Large intestine (tissue), 3 donors: ENCODE data around the gene RAX. TPM values are rescaled to one million over a fixed set of nuclear protein-coding genes. Genes with fewer than 3 reads are reported as not detected.
A peak's percentile ranks its signal among the peaks of the same experiment; 100 is the strongest.

Experiments
- DNase-seq, 2 donors: peaks; one replicate each; pipeline versions ENCODE4 v3.0.0 to v3.0.0-alpha.2; 2013
- H3K27ac ChIP-seq: one replicate; pipeline ENCODE4 v1.5.1; 2013; ENCODE audit warnings: low read length
- H3K27me3 ChIP-seq: 2 replicates; pipeline ENCODE4 v1.6.1; 2013; ENCODE audit warnings: low read length; ENCODE audit not compliant: control insufficient read depth, insufficient read depth
- H3K36me3 ChIP-seq: 2 replicates; pipeline ENCODE4 v1.6.1; 2013; ENCODE audit warnings: low read length; ENCODE audit not compliant: control insufficient read depth, insufficient read depth
- H3K4me1 ChIP-seq: one replicate; pipeline ENCODE4 v1.6.1; 2013; ENCODE audit warnings: low read length; ENCODE audit not compliant: control insufficient read depth, insufficient read depth
- H3K4me3 ChIP-seq: one replicate; pipeline ENCODE4 v1.5.1; 2013; ENCODE audit warnings: low read length
- H3K9me3 ChIP-seq: one replicate; pipeline ENCODE4 v1.6.1; 2013; ENCODE audit warnings: mild to moderate bottlenecking, low read depth, low read length, moderate library complexity; ENCODE audit not compliant: control insufficient read depth
- WGBS: methylation state at CpG from one replicate; pipeline ENCODE4 v1.1.5; 2013; ENCODE audit warnings: low lambda C conversion rate; ENCODE audit not compliant: insufficient coverage; 5-methylcytosine and 5-hydroxymethylcytosine counted together
- polyA plus RNA-seq: library from polyadenylated mRNA; unstranded; fragments of 120-200 nt; gene quantifications from one replicate; pipeline ENCODE4 v1.2.1, GENCODE V29; 2013

The RAX gene
- polyA plus RNA-seq, 1 donor, result not detected

GRCh38 chr18:59273759-59274532 is 692 bp upstream of the RAX start:
- Histone ChIP-seq H3K27me3 (peaks cover 92% of the 10 kb centered on the region), H3K9me3 (peaks cover 10% of the 10 kb centered on the region), H3K27ac (no peak overlapping the region), H3K4me1 (peaks cover 6% of the 10 kb centered on the region), H3K4me3 (no peak overlapping the region), H3K36me3 (no peaks in the 10 kb centered on the region)
- WGBS, result no CpG with 5 or more reads among the region's 48 CpGs
- no peak for DNase-seq

- Histone ChIP-seq H3K4me3 (no peak overlapping the region), H3K9me3 (peaks cover 20% of the 10 kb centered on the region), H3K27ac (no peak overlapping the region), H3K4me1 (peaks cover 13% of the 10 kb centered on the region), H3K36me3 (no peaks in the 10 kb centered on the region), H3K27me3 (peaks cover 96% of the 10 kb centered on the region)
- no CpG with 5 or more reads among the region's 52 CpGs for WGBS
- DNase-seq, result no peak
Observed at GRCh38 chr18:59272221-59272888, 899 bp downstream of the RAX start.

DNA sequence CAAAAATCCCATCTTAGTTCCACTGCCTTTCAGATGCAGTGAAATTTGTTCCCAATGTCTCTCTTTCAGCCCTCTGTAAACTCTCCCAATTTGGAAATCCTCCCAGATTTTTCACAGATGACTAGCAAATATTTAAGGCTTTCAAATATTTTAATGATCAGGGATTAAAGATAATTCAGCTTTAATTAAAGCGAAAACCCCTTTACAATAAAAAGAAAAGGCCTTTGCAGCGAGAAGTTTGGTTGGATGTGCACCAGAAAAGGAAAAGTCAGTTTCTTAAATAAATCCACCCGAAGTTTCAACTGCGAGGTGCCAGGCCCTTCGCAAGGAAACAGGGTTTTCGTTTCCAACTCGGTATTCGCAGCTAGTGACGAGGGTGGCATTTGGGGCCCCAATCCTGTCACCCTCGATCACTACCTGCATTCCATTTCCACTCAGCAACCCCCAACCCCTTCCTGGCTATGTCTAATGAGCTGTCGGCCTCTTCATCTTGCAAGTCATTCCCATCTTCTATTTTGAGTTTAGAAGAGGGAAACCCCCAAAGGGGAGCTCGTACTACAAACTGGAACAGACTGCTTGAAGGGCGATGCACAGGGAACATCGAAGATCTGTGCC is 1.5 kb downstream of the RAX start:
- no peak overlapping the region for H3K4me3 ChIP-seq
- H3K27ac ChIP-seq, result no peak overlapping the region
- 18% methylated on average over 3 of the region's 14 CpGs for WGBS
- peaks cover 98% of the 10 kb centered on the region for H3K27me3 ChIP-seq
- H3K36me3 ChIP-seq, result no peaks in the 10 kb centered on the region
- DNase-seq, result no peak
- peaks cover 20% of the 10 kb centered on the region for H3K9me3 ChIP-seq
- H3K4me1 ChIP-seq, result peaks cover 13% of the 10 kb centered on the region

DNA sequence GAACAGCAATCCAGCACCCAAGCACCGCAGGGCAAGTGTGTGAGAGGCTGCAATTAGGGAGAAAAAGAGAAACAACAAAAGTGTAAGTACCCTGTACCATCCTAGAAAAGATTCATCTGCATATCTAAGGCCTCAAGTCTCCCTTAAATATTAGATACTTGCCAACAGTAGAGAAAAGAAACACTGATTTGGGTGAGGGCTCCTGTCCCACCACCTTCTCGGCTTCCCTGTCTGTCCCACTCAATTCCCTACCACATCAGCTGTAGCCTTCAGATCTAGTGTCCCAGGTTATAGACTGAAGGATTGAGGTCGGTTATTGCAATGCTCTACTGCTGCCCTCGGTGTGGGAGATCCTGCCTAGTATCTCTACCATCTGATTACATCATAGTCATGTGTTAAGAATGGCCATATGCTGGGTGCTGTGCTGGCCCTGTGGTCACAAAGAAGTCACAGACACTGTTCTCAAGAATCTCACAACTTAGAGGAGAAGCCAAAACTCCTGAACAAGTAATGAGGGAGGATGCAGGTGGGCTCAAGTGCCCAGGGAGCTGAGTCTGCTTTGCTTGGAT is 2.5 kb downstream of the RAX start:
- peaks cover 98% of the 10 kb centered on the region for H3K27me3 ChIP-seq
- WGBS, result no CpG with 5 or more reads among the region's 4 CpGs
- H3K4me3 ChIP-seq, result no peak overlapping the region
- no peak for DNase-seq
- no peaks in the 10 kb centered on the region for H3K36me3 ChIP-seq
- H3K27ac ChIP-seq, result no peak overlapping the region
- H3K9me3 ChIP-seq, result peaks cover 20% of the 10 kb centered on the region
- peaks cover 13% of the 10 kb centered on the region for H3K4me1 ChIP-seq

- H3K27ac ChIP-seq, result no peak overlapping the region
- peaks cover 98% of the 10 kb centered on the region for H3K27me3 ChIP-seq
- H3K4me1 ChIP-seq, result peaks cover 13% of the 10 kb centered on the region
- no peak overlapping the region for H3K4me3 ChIP-seq
- H3K36me3 ChIP-seq, result no peaks in the 10 kb centered on the region
- H3K9me3 ChIP-seq, result peaks cover 23% of the 10 kb centered on the region
- 0% methylated on average over 7 of the region's 17 CpGs for WGBS
- no peak for DNase-seq
Observed at GRCh38 chr18:59269563-59270119, 3.6 kb downstream of the RAX start.

DNA sequence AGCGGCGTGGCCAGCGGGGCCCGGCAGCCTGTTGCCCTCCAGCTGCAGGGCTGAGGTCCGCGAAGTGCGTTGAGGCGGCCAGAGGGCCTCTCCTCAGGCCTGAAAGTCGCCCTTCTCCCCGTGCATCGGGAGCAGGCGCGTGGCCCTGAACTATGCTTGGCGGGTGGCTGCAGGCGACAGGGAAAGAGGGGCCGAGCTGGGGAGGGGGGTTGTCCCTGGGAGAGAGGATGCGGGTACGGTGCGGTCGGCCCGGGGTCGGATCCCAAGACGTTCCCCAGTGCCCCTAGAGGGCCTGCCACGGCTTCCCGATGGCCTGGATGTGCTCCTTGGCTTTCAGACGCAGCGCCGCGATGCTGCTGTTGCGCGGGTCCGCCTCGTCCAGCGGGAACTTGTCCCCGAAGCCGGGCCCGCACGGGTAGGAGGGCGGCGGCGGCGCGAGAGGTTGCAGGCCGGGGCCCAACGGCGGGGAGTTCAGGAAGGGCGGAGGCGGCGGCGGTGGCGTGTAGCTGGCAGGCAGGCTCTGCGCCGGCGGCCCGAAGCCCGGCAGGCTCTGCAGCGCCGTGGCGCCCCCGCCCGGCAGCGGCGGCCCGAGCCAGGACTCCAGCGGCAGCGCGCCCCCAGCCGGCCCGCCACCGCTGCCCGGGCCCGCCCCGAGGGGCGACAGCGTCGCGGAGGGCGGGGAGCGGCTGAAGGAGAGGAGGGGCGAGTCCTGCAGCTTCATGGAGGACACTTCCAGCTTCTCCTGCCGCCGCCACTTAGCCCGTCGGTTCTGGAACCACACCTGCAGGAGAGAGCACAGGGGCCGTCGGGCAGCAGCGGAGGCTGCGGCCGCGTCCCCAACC is 4.3 kb downstream of the RAX start:
- no peak overlapping the region for H3K4me3 ChIP-seq
- DNase-seq, result peak in 1 of 2 donors; percentile 49
- peaks cover 98% of the 10 kb centered on the region for H3K27me3 ChIP-seq
- peaks cover 13% of the 10 kb centered on the region for H3K4me1 ChIP-seq
- WGBS, result no CpG with 5 or more reads among the region's 90 CpGs
- H3K27ac ChIP-seq, result no peak overlapping the region
- H3K9me3 ChIP-seq, result peaks cover 23% of the 10 kb centered on the region
- no peaks in the 10 kb centered on the region for H3K36me3 ChIP-seq

- Histone ChIP-seq H3K27me3 (peaks cover 98% of the 10 kb centered on the region), H3K27ac (no peak overlapping the region), H3K4me1 (peaks cover 13% of the 10 kb centered on the region), H3K9me3 (peaks cover 23% of the 10 kb centered on the region), H3K4me3 (no peak overlapping the region), H3K36me3 (no peaks in the 10 kb centered on the region)
- WGBS, result no CpG with 5 or more reads among the region's 28 CpGs
- no peak for DNase-seq
Observed at GRCh38 chr18:59268127-59268720, 5.0 kb downstream of the RAX start.

GRCh38 chr18:59267503-59268126 is 5.6 kb downstream of the RAX start:
- no peak overlapping the region for H3K27ac ChIP-seq
- peaks cover 20% of the 10 kb centered on the region for H3K9me3 ChIP-seq
- WGBS, result no CpG with 5 or more reads among the region's 41 CpGs
- H3K36me3 ChIP-seq, result no peaks in the 10 kb centered on the region
- H3K4me3 ChIP-seq, result no peak overlapping the region
- DNase-seq, result no peak
- peaks cover 13% of the 10 kb centered on the region for H3K4me1 ChIP-seq
- peaks cover 99% of the 10 kb centered on the region for H3K27me3 ChIP-seq

DNA sequence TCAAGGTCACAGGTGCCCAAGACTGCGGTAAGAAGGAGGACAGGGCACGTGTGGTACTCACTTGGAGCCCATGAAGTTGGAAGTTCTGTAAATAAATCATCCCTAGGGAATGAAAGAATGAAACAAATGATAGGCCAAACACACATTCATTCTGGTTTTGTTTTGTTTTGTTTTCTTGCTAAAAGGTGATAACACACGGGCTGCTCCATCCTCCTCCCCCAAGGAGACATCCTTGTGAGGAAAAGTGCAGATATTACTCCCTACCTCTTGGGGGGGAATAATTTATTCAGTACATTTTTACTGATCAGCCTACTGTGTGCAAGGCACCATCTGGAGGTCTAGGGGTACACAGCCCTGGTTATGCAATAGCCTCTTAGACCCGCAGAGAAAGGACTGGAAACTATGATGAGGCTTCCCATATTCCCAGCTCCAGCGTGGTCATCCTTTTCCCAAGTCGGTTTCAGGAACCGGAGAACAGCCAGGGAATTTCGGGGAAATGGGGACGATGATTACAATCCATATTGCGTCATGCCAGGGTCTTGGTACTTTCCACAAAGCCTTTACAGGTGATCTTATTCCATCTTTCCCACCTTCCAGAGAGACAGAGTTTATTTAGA is 6.3 kb downstream of the RAX start:
- 8% methylated on average over 2 of the region's 10 CpGs for WGBS

More for the DNA sequence above, 6.3 kb downstream of the RAX start:
- DNase-seq, result no peak
- peaks cover 95% of the 10 kb centered on the region for H3K27me3 ChIP-seq
- no peak overlapping the region for H3K4me3 ChIP-seq
- peaks cover 10% of the 10 kb centered on the region for H3K4me1 ChIP-seq
- H3K27ac ChIP-seq, result no peak overlapping the region
- no peaks in the 10 kb centered on the region for H3K36me3 ChIP-seq
- H3K9me3 ChIP-seq, result peaks cover 15% of the 10 kb centered on the region
